ENCODE measurements around the gene JAKMIP2. TPM values are rescaled to one million over a fixed set of nuclear protein-coding genes. Genes with fewer than 3 reads are reported as not detected.

Gene JAKMIP2
- total RNA-seq, 6 experiments from 2014 or later, result 0.07 to 0.56 (median 0.31) TPM

DNA sequence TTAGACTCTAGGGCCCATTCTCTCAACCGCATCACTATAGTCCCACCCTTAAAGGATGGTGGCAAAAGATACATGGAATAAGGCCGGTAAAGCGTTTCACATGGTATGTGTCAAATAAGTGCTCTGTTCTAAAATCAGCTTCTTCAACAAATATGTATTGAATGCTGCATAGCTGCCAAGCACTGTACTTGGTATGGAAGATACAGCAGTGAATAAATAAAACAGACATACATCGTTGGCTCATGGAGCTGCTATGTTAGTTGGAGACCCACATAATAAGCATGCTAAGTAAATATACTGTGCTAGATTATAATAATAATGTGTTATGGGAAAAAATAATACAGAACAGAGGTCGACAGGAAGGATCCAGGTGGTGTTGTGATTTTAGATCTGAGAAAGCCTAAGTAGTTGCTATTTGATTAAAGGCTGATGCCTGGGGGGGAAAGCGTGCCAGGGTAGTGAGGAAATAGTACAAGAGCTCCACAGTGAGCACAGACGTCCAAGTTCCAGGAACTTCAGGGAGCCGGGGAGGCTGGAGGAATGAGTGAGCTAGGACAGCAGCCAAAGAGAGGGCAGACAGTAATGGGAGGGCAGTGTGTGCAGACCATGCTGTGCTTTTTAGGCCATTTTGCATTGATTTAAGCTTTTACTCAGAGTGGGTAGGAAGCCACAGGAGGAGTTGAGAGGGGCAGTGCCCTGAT is 93.7 kb downstream of the JAKMIP2 start:
- no peak overlapping the region for H3K4me3 ChIP-seq
- no peaks in the 10 kb centered on the region for H3K36me3 ChIP-seq
- WGBS (ENCODE audit: insufficient coverage, low coverage, low lambda C conversion rate, missing lambda C conversion rate), result 60% methylated on average over 7 of the region's 8 CpGs
- DNase-seq (no peak), ATAC-seq (peak in 2 of 4 donors; percentile 20 to 28)
- TF ChIP-seq, protein P1, sequence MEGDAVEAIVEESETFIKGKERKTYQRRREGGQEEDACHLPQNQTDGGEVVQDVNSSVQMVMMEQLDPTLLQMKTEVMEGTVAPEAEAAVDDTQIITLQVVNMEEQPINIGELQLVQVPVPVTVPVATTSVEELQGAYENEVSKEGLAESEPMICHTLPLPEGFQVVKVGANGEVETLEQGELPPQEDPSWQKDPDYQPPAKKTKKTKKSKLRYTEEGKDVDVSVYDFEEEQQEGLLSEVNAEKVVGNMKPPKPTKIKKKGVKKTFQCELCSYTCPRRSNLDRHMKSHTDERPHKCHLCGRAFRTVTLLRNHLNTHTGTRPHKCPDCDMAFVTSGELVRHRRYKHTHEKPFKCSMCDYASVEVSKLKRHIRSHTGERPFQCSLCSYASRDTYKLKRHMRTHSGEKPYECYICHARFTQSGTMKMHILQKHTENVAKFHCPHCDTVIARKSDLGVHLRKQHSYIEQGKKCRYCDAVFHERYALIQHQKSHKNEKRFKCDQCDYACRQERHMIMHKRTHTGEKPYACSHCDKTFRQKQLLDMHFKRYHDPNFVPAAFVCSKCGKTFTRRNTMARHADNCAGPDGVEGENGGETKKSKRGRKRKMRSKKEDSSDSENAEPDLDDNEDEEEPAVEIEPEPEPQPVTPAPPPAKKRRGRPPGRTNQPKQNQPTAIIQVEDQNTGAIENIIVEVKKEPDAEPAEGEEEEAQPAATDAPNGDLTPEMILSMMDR (IDR thresholded peaks at IDR 0.05), result no peak
- no peak for TF ChIP-seq POLR2A (IDR thresholded peaks at IDR 0.05)
- no peaks in the 10 kb centered on the region for H3K4me1 ChIP-seq
- no peaks in the 10 kb centered on the region for H3K9me3 ChIP-seq
- H3K27me3 ChIP-seq, result no peaks in the 10 kb centered on the region
- no peak overlapping the region for H3K27ac ChIP-seq
- intact Hi-C loops (cut with DNase I), result no loop called here

DNA sequence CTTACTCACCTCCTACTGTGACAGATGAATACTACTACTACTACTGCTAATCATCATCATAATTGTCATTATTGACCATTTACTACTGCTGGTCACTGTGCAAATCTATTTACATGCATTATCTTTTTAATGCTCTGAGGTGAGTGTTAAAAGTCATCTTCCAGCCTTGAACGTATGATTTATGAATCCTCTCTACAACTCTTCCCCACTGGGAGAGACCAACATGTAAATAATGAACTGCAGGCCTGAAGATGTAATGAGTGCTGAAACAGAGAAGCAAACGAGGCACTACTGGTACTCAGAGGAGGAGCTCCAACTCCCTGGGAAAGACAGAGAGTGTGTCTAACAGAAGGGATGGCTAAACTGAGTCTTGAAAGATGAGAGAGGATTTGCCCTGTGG is 95.4 kb downstream of the JAKMIP2 start:
- intact Hi-C loops (cut with DNase I), result no loop called here
- Histone ChIP-seq H3K4me3 (no peak overlapping the region), H3K27me3 (no peaks in the 10 kb centered on the region), H3K4me1 (no peaks in the 10 kb centered on the region), H3K36me3 (no peaks in the 10 kb centered on the region), H3K9me3 (no peaks in the 10 kb centered on the region), H3K27ac (no peak overlapping the region)
- no peak for ATAC-seq
- no peak for TF ChIP-seq POLR2A (IDR thresholded peaks at IDR 0.05)
- TF ChIP-seq, protein P1 (IDR thresholded peaks at IDR 0.05), result no peak
- DNase-seq, result no peak
- 72% methylated on average over 2 of the region's 2 CpGs for WGBS (ENCODE audit: insufficient coverage, low coverage, low lambda C conversion rate, missing lambda C conversion rate)

DNA sequence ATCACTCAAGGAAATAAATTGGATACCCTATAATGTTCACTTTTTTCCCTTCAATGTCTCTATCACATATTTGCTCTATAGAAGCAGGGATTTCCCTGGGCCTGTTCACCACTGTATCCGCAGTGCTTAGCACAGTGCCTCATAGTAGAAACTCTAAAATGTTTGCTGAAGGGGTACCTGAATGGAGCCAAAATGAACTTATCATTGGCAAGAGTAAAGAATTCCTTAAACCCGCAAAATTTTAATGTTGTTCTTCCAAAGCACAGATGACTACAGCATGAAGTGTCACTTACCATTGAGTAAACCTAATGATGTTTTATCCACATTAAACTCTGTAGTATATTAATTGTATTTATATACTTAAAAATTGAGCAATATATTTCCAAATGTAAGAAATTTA is 96.1 kb downstream of the JAKMIP2 start:
- TF ChIP-seq, protein P1 (IDR thresholded peaks at IDR 0.05), result no peak
- TF ChIP-seq POLR2A (IDR thresholded peaks at IDR 0.05), result no peak
- ATAC-seq (no peak), DNase-seq (no peak)
- Histone ChIP-seq H3K4me1 (no peaks in the 10 kb centered on the region), H3K9me3 (no peaks in the 10 kb centered on the region), H3K36me3 (no peaks in the 10 kb centered on the region), H3K27ac (no peak overlapping the region), H3K4me3 (no peak overlapping the region), H3K27me3 (no peaks in the 10 kb centered on the region)
- intact Hi-C loops (cut with DNase I), result no loop called here
- WGBS (ENCODE audit: insufficient coverage, low coverage, low lambda C conversion rate, missing lambda C conversion rate), result 83% methylated on average over 2 of the region's 2 CpGs

DNA sequence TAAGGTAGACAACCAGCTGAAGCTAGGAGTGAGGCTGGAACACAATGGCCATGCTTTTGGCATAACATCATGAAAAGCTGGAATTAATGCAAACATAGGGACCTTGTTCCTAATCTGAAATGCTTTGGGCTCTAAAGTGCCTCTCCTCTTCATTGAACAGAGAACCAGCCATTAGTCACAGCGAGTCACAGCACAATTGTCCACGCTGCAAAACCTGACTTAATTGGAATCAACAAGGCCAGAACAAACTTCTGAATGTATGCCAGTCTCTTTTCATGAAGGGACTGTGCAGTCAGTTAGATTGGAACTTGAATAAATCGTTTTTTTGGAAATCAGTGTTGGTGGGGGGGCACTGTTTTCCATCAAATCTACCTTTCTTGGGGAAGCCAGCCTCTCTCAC is 96.5 kb downstream of the JAKMIP2 start:
- H3K4me3 ChIP-seq, result no peak overlapping the region
- no peaks in the 10 kb centered on the region for H3K9me3 ChIP-seq
- intact Hi-C loops (cut with DNase I), result no loop called here
- DNase-seq, result no peak
- no peaks in the 10 kb centered on the region for H3K27me3 ChIP-seq
- 75% methylated on average over 2 of the region's 3 CpGs for WGBS (ENCODE audit: insufficient coverage, low coverage, low lambda C conversion rate, missing lambda C conversion rate)
- H3K36me3 ChIP-seq, result no peaks in the 10 kb centered on the region
- ATAC-seq, result no peak
- TF ChIP-seq POLR2A (IDR thresholded peaks at IDR 0.05), result no peak
- TF ChIP-seq, protein P1 (IDR thresholded peaks at IDR 0.05), result no peak
- H3K4me1 ChIP-seq, result no peaks in the 10 kb centered on the region
- no peak overlapping the region for H3K27ac ChIP-seq
